ENCODE measurements around the gene MED25.
A peak's percentile ranks its signal among the peaks of the same experiment; 100 is the strongest.

MED25 gene

DNA sequence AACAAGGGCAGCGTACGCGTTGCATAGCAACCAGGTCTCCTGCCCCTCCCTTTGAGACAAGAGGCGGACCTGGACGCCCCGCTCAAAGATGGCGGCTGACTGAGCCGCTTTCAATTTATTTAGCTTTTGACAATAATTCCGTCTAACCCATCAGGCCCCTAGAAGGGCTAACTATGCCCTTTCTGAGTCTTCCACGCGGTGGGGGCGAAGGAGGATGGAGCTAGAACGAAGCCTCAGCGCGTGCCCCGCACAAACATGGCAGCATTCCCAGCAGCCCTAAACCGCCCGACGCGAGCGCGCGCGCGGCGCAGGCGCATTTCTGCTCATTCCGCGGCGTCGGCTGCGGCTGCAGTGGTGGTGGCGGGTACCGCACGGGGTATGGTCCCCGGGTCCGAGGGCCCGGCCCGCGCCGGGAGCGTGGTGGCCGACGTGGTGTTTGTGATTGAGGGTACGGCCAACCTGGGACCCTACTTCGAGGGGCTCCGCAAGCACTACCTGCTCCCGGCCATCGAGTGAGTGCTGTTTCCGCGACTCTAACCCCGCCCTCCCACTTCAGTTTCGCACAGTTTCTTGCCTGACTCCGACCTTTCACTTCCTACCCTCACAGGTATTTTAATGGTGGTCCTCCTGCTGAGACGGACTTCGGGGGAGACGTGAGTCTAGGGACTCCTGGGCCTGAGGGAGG lies at the start of gene MED25:
TSS of gene MED25 (plus strand) at position 326 of the 685 bp plus-strand sequence. CDS start at position 379, 53 bp downstream.
- peak; percentile 89 for DNase-seq

DNA sequence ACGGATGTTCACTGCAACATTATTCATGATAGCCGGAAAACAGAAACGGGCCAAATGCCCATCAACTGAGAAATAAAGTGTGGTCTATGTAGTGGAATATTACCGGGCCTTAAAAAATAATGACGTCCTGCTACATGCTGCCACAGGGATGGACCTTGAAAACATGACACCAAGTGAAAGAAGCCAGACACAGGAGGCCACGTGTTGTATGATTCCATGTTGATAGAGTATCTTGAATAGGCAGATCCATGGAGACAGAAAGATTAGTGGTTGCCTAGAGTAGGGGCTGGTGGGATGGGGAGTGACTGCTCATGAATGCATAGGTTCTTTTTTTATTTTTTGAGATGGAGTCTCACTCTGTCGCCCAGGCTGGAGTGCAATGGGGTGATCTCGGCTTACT lies 47.6 kb upstream of the MED25 start:
- no peak for DNase-seq

DNA sequence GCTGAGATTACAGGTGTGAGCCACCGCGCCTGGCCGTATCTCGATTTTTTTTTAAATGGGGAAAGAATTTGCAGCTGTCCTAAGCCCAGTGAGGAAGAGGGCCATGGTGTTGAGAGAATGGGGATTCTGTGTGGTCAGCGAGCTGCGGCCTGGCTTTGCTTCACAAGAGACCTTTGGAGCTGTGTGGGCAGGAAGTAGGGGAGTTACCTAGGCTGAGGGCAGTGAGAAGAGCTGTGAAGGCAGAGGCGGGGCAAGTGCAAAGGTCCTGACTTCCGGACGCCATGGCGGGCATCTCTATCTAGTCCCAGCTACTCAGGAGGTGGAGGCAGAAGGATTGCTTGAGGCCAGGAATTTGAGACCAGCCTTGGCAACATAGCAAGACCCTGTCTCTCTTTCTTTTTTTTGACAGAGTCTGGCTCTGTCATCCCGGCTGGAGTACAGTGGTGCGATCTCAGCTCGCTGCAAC lies 46.4 kb upstream of the MED25 start:
- no peak for DNase-seq

DNA sequence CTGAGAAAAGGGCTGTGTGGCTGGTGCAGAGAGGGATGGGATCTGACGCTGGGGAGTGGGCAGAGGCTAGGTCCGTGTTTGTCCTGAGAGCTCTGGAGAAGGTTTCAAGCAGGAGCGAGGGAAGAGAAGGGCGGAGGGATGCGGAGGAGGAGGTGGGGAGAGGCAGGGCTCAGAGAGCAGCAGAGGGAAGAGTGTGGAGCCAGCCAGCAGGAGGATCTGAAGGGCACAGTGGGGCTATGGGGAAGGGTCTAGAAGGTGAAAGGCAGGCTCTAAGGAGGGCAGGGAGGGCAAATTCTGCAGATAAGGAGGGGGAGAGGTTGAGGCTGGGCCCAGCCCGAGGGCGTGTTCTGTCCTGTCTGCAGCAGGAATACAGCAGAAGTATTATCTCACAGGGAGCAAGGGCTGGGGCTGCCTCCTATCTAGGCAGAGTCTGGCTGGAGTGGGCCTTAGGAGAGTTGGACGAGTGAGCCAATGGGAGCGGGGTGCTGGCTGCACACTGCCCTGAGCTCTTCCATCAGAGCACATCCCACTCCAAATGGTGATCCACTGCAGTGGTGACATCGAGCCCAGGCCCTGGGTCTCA lies 45.1 kb upstream of the MED25 start:
- DNase-seq = no peak

DNA sequence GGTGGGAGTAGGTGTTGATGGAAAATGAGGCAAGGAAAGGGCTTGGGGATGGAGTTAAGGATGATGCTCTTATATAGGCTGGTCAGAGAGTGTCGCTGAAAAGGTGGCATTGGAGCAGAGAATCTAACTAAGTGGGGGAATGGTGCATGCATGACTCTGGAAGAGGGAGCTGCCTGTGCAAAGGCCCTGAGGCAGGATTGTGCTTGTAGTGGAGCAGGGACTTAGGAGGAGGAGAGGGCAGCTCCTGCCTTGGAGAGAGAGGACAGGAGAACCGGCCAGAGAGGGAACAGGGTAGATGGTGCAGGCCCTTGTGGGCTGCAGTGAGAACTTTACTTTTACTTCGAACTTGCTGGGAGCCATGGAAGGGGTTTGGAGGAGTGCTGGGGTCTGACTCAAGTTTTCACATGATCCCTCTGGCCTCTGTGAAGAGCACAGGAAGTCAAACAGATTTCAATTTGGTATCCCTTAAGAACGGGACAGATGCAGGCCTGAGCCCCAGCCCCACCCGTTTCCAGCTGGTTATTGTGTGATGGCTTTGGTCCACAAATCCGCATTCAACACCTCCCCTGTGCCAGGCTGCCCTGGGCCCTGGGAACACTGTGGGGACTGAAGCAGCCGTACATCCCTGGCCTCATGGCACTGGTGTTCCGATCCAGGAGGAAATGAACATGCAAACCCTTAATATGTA lies 44.3 kb upstream of the MED25 start:
- DNase-seq = no peak

DNA sequence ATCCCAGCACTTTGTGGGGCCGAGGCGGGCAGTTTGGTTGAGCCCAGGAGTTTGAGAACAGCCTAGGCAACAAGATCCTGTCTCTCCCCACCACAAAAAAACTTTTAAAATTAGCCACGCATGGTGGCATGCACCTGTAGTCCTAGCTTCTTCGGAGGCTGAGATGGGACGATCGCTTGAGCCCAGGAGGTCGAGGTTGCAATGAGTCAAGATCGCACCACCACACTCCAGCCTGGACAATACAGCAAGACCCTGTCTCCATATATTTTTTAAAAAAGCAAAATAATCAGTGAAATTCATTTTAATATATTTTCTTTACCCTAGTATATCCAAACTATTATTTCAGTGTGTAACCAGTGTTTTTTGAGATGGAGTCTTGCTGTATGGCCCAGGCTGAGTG lies 43.1 kb upstream of the MED25 start:
- DNase-seq = no peak

DNA sequence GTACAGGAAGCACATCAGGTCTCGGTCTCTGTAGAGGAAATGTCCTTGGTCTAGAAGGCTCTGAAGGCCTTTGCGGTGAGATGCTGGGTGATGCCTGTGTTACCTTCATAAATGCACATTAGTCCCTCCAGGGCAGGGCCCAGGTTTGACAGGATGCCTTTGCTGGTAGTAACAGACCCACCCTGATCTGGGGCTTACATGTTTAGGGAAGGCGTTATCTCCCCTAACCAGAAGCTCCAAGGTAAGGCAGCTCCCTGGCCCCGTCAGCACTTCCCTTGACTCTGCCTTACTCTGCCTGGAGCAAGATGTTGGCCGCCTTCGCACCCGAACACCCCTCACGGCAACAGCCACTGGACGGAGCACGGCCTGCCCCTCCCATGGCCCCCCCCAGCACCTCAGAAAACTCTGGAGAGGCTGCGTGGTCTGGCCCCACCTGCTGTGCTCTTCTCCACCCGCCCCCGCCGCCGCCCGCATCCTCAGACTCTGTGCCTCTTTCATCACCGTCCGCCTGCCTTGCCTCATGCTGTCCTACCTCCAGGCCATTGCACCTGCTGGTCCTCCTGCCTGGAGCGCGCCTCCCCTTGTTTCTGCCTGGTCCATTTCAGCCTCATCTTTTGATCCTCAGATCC lies 42.2 kb upstream of the MED25 start:
- no peak for DNase-seq

DNA sequence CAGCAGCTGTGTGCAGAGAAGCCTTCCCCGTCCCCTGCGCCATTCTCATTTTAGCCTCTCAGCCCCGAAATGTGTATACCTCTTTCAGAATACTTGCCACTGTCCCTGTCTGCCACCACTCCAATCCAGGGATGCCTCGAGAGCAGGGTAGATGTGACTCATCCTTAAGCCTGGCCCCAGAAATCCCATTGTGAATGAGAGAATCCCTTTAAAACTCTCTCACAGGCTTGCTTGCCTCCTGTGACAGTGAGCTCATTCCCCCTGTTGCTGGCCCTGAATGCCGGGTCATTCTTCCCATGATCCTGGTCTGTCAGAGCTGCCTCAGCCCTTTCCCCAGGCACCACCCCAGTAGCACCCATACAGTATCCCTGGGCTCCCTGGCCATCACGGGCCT lies 41.7 kb upstream of the MED25 start:
- no peak for DNase-seq

DNA sequence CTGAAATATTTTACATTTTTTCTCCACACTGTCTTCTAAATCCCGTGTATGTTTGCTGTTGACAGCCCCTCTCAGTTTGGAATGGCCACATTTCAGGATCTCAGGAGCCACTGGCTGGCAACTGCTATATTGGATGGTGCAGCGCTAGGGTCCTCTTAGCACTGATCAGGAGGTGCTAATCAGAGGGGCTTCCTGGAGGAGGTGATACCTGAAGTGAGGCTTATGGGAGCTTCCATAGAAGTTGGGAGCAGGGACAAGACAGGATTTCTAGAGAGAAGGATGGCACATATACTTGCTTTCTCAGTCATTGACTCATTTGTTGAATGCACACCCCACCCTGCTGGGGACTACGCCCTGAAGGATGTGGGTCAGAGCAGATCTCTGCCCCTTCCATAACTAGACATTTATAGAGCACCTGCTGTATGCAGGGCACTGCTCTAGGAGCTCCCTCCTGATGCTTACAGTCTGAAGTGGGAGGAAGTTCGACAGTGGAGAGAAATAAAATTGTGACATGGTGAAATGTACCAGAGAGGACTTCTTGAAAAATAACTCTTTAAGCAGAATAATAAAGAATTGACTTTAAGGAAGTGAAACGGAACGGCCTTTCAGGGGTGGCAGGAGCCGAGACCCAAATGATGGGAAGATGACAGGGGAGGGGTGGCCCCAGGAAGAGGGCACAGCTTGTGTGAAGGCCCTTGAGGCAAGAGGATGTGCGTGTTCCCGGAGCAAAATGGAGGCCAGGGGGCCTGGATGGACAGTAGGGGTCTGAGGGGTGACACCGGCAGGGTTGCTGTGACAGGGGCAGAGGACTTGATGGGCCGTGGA lies 38.1 kb upstream of the MED25 start:
- DNase-seq = no peak

DNA sequence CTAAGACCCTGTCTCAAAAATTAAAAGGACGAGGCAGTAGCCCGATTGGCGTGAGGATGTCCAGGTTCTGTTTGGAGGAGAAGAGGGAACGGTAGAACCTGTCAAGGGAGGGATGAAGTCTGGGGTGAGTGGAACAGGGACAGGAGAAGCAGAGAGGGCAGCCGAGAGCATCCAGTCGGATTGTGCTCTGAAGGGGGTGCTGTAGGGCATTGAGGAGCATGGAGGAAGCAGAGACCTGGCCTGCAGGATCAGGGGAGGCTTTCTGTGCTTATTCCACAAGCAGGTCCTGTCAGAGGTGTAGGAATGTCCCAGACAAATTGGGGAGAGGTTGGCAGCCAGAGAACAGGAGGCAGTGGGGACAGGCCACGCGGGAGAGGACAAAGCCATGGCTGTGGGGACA lies 37.2 kb upstream of the MED25 start:
- DNase-seq = no peak

DNA sequence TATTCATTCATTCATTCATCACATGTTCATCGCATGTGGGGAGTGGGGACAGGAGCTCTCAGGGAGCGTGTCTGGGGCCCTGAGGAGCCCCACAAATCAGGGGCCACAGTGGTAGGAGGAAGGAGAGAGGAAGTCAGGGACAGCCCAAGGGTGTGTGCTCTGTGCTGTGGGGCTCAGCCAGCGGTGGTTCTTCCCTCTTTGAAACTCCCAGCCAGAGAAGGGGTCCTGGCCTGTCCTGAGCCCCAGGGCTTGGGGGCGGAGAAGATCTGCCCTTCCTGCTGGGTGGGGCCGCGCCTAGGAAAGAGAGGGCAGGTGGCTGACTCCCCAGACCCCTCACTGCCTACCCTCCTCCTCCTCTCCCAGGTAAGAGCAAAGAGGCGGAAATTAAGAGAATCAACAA lies 36.7 kb upstream of the MED25 start:
- no peak for DNase-seq

DNA sequence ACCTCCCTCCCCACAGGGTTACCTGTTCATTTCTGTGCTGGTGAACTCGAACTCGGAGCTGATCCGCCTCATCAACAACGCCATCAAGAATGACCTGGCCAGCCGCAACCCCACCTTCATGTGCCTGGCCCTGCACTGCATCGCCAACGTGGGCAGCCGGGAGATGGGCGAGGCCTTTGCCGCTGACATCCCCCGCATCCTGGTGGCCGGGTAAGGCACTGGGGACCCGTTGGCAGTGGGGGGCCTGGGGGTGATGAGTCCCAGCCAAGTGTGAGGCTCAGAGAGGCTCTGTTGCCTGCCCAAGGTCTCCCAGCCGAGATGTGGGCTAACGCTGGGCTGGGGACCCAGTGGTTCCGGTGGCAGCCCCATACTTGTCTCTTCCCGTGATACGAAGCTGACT lies 35.6 kb upstream of the MED25 start:
- DNase-seq = no peak

DNA sequence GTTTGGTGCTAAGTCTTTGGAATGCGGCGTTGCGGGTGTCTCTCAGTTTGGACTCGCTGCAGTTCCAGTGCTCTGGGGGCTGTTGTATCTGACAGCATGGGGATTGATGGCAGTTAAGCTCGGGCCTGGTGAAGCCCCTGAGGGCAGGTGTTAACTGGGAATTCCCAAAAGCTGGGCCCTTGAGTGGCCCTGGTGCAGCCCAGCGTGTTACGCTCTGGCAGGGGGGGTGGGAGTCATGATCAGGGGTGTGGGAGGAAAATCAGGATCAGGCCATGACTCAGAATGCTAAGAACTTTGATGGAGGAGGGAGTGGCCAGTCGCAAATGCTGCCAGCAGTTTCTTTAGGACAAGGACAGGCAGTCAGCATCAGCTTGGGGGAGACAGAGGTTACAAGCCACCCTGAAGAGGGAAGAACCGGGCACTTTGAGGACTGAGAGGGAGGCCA lies 31.7 kb upstream of the MED25 start:
- no peak for DNase-seq

DNA sequence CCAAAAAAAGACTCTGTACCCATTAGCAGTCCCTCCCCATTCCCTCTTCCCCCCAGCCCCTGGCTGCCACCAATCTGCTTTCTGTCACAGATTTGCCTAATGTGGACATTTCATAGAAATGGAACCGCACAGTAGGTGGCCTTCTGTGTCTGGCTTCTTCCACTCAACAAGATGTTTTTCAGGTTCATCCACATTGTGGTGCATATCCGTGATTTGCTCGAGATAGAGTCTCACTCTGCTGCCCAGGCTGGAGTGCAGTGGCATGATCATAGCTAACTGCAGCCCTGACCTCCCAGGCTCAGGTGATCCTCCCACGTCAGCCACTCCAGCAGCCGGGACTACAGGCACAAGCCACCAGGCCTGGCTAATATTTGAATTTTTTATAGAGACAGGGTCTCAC lies 30.3 kb upstream of the MED25 start:
- no peak for DNase-seq

DNA sequence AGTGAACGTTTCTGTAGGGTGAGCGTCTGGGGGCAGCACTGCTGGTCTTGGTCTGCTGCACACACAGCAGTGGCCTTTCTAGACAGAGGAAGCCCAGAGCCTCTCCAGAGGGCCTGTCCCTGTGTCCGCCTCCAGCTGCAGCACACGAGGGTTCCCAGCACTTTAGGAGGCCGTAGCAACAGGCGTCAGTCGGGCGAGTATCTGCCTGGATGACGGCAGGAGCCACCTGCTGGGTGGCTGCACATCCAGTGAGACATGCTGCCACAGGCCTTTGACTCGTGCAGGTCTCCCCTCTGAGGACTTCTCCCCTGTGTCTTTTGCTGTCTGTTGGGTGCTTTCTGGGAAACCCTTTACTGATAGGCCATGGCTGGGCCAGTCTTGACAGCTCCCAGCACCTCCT lies 29.2 kb upstream of the MED25 start:
- no peak for DNase-seq

DNA sequence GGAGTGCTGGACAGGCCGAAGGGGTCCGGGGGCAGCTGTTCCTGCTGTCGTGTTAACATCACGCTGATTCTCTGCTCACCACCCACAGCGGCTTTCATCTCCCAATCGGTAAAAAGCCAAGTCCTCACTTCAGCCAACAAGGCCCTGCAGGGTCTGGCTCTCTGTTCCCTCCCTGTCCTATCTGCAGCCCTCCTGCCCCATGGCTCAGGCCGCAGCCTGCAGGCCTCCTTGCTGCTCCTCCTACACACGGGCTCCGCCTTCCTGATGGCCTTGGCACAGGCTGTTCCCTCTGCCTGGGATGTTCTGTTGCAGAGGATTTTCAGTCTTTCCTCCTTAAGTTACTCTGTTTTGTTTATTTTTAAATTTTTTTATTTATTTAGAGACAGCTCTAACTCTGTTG lies 27.2 kb upstream of the MED25 start:
- DNase-seq = no peak

DNA sequence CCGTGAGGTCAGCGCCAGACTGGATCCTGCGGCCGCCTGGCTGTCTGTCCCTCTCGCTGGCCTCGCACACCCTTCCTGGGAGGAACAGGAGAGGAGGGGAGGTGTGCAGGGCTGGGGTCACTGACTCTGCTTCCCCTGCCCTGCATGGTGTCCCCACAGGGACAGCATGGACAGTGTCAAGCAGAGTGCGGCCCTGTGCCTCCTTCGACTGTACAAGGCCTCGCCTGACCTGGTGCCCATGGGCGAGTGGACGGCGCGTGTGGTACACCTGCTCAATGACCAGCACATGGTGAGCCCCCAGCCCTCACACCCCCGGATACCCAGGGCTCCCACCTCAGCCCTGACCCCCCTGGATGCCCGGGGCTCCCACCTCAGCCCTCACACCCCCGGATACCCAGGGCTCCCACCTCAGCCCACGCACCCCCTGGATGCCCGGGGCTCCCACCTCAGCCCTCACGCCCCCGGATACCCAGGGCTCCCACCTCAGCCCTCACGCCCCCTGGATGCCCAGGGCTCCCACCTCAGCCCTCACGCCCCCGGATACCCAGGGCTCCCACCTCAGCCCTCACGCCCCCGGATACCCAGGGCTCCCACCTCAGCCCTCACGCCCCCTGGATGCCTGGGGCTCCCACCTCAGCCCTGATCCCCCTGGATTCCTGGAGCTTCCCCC lies 26.2 kb upstream of the MED25 start:
- no peak for DNase-seq

DNA sequence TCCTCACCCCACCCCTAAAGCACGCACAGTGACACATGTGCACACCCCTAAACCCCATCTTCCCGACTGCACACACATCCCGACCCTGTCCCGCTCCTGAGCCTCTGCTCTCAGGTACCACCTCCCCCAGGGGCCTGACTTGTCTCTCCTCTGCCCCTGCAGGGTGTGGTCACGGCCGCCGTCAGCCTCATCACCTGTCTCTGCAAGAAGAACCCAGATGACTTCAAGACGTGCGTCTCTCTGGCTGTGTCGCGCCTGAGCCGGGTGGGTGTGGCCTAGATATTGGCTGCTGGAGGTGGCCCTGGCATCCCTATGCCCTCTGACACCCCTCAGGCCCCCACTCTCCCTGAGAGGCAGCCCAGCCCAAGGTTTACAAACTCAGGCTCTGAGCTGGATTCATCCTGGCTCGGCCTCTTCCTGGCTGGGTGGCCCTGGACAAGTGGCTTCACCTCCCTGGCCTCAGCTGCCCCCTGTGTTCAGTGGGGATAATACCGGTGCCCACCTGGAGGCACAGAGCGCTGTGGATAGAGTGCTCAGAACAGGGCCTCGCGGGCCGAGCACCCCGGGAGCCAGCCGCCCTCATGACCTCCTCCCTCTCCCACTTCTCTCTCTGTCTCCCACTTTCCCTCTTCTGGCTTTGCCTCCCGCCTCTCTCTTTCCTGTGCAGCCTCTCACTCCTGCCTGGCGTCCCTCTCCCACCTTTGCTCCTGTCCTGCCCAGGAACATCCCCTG lies 25.1 kb upstream of the MED25 start:
- no peak for DNase-seq

DNA sequence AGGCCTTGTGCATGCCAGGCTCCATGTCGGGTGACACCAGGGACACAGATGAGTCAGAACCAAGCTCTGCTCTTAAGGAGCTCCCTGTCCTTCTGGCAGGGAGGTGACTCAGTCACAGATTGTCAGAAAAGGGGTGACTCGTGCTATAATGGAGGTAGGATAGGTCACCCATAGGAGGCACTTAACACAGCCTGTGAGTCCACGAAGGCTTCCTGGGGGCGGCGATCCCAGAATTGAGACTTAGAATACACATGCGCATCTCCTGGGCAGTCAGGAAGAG lies 24.6 kb upstream of the MED25 start:
- no peak for DNase-seq

DNA sequence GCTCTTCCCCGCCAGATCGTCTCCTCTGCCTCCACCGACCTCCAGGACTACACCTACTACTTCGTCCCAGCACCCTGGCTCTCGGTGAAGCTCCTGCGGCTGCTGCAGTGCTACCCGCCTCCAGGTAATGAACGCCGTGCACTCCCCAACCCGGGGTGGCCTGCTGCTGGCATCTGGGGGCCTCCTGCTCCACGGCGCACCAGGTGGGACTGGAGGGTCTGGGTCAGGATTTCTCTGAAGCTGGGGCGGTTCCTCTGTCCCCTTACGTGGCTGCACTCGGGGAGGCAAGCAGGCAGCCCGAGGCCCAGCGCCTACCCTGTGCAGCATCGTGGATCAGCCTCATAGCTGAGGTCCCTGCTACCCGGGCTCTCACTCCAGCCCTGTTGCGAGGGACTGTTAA lies 22.5 kb upstream of the MED25 start:
- no peak for DNase-seq

DNA sequence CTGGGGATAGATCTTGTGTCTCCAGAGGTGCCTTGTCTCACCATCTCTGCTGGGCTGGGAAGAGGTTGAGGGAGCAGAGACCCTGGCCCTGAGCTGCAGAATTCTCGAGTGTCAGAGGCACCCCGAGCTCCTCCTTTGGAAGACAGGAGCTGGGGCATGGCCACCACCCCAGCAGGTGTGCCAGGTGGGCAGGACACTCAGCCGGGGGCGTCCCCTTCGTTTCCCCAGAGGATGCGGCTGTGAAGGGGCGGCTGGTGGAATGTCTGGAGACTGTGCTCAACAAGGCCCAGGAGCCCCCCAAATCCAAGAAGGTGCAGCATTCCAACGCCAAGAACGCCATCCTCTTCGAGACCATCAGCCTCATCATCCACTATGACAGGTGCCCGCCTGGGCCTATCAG lies 19.5 kb upstream of the MED25 start:
- DNase-seq = no peak

DNA sequence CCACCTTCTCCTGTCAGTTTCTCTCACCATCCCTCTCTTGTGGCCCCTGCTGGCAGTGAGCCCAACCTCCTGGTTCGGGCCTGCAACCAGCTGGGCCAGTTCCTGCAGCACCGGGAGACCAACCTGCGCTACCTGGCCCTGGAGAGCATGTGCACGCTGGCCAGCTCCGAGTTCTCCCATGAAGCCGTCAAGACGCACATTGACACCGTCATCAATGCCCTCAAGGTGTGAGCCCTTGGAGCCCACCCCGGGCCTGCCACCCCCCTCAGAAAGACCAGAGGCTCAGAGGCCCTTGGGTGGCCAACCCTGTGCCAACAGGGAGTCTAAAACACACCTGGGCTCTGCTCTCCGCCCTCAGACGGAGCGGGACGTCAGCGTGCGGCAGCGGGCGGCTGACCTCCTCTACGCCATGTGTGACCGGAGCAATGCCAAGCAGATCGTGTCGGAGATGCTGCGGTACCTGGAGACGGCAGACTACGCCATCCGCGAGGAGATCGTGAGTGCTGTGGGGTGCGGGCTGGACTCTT lies 18.8 kb upstream of the MED25 start:
- DNase-seq = no peak

All from activated CD4-positive, alpha-beta T cell treated with anti-CD3 and anti-CD28 coated beads, Interleukin-2, amount 50 U/mL, for 1 hour (primary cell).